Measurements from ENCODE around the gene RXRA.

DNA sequence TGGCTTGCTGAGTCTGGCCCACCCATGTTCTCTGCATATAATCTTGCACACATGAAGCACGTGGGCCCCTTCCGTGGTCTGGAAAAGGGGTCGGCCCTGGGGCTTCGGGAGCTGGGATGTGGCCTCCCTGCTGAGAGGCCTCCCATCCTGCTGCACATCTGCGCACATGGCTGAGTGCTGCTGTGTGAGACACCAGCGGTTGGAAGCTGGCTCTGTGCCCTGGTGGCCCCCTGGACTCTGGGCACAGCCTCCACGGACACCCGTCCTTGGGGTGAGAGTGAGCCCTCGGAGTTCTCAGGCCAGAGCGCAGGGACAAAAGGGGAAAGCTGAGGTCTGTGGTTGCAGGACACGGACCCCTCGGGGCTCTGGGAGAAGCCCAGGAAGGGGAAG lies 115.8 kb downstream of the RXRA start:
- TF ChIP-seq, protein P1, sequence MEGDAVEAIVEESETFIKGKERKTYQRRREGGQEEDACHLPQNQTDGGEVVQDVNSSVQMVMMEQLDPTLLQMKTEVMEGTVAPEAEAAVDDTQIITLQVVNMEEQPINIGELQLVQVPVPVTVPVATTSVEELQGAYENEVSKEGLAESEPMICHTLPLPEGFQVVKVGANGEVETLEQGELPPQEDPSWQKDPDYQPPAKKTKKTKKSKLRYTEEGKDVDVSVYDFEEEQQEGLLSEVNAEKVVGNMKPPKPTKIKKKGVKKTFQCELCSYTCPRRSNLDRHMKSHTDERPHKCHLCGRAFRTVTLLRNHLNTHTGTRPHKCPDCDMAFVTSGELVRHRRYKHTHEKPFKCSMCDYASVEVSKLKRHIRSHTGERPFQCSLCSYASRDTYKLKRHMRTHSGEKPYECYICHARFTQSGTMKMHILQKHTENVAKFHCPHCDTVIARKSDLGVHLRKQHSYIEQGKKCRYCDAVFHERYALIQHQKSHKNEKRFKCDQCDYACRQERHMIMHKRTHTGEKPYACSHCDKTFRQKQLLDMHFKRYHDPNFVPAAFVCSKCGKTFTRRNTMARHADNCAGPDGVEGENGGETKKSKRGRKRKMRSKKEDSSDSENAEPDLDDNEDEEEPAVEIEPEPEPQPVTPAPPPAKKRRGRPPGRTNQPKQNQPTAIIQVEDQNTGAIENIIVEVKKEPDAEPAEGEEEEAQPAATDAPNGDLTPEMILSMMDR (IDR thresholded peaks at IDR 0.05) = no peak
- TF ChIP-seq POLR2A (IDR thresholded peaks at IDR 0.05) = no peak
